NCI-H774 (cell line): ENCODE measurements around the gene PCDH9.

ENCODE experiments used
- DNase-seq: peaks from one replicate; lab custom pipeline; 2025; lab: John Stamatoyannopoulos, UW

Gene PCDH9

DNA sequence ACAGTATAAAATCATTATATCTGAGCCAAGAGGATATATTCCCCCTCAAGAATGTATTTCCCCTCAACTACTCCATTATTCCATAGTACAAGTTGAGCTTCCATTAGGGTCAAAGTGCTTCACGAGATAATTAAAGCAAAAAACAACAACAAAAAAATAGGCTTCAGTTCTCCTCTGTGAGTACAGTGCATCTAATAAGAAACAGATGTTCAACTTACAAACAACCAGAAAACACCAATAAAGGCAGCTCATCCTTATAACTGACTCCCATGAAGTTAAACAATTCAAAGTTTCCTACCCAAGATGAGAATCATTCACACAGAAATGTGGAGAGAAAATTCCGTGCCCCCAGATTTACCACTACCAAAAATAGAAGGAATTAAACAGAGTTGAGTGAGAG is 854.4 kb downstream of the PCDH9 start:
- DNase-seq: no peak

DNA sequence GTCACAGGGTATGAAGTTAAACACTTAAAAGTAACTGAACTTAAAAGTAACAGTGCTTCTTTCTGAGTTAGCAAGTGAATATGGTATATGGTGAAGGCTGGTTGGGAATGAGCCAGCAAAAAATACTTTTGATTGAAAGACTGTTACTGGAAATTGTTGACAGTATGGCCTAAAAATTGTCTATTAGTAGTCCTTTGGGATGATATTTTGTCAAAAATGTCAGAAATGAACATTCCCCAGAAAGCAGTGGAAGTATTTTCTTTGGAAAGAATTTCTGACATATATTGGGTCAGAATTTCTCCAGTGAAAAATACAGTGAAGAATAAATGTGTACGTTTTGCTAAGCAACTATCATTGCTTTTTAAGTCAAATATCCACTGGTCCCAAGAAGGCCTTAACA is 860.5 kb downstream of the PCDH9 start:
- DNase-seq: no peak

DNA sequence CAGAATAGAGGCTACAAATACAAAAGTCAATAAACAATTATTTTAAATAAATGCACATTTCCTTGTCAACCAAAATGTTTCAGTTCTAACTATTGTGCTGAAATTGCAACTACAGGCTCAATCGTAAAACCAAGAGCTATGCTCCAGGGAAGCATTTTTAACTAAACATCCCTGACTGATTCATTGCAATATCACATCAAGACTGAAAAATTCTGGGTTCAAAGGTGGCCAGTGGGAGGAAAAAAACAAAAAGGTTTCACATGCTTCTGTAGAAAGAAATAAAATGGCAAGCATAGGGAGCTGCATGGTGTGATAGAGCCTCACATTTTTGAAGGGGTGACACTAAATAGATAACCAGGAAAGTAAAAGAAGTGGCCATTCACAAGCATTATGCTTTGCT is 862.8 kb downstream of the PCDH9 start:
- no peak for DNase-seq

DNA sequence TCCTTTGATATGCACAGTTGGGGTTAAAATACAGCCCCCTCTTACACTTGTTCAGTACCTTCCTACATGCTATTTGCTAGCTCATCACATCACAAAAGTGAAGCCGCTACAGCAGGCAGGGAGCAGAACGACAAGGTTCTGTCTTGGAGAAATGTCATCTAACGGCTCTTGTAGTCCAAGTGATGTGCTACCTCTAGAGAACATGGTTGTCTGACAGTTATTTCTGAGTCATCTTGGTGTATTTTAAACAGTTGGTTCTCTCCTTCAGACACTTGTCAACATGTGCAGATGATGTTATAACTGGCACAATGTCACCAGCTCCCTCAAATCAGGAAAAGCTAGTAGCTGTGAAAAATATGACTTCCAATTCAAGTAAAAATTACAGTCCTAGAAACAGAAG is 865.0 kb downstream of the PCDH9 start:
- DNase-seq: no peak

- DNase-seq: no peak
Measured at GRCh38 chr13:66364346-66364745, 865.8 kb downstream of the PCDH9 start.

GRCh38 chr13:66362485-66362884 is 867.7 kb downstream of the PCDH9 start:
- no peak for DNase-seq

DNA sequence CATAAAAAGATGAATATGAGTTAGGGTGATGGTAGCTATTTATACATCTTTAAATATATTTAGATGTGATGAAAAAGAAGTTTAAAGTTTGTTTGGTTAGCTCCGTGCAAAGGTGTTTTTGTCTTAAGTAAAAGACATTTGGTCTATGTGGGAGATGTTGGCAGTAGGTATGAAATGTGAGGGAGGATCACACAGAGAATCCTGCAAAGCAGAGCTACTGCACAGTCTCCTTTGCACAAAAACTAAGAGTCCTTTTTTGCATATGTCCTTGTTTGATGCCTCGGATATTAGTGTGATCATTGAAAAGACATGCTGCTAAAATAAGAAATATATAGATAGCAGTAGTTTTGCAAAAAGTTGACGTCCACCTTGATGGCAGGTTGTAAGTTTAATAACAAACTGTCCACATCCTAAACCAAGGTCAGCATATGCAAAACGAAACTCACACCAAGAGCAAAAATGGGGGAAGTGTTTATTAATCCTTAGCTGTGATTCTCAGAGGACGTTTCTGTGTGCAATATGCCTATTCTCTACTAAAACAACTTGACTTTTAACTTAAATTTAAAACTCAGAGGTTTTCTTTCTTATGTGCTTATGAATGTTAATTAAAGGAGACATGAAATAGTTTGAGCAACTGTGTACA is 870.1 kb downstream of the PCDH9 start:
- no peak for DNase-seq

GRCh38 chr13:66359393-66359792 is 870.7 kb downstream of the PCDH9 start:
- no peak for DNase-seq

GRCh38 chr13:66358564-66358963 is 871.6 kb downstream of the PCDH9 start:
- DNase-seq: no peak

- DNase-seq: no peak
Measured at GRCh38 chr13:66357463-66357862, 872.7 kb downstream of the PCDH9 start.

- no peak for DNase-seq
Measured at GRCh38 chr13:66354879-66355751, 875.0 kb downstream of the PCDH9 start.

DNA sequence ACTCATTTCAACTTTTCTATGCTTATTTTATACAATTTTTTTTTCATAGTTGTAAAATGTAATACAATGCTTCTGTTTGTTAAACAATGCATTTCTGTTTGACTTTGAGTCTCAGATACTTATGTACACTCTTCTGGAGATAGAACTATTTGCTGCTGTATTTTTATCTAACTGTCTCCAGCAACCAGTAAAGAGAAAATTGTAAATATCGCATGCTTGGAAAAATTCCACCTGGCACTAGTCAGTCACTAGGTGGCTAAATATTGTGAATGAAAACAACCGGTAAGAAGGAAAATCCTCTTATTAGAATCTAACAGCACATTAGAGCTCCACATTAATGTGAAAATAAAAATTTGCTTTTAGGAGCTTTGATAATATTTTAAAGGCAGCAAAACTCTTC is 876.5 kb downstream of the PCDH9 start:
- DNase-seq: no peak

GRCh38 chr13:66349966-66350365 is 880.2 kb downstream of the PCDH9 start:
- DNase-seq: no peak

- DNase-seq: no peak
Measured at GRCh38 chr13:66348745-66349690, 881.1 kb downstream of the PCDH9 start.

DNA sequence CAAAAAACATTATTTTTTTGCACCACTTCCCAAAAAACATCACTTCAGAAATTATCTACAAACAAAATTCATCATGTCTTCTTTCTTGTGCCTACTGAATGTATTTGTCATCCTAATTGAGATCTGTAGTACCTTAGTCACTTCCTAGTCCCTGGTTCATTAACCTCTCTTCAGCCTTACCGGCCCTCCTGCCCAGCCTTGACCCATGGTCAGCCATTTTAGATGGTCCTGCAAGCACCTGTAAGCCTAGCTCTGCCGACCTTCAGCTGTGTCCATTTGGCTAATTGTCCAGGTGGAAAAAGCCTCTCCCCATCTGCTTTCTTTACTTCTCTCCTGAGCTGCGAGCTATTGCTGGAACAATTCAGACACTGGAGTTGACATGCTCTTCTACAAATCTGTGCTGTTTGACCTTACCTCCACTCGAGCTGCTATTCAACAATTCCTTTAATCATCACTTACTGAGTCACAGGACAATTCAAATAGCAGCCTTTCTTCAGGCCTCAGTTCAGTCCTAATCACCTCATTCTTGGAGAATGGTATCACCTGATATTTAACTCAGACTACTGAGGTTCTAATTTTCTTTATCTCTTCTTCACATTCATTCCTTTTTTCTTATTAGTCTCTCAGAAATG is 882.5 kb downstream of the PCDH9 start:
- DNase-seq: no peak

DNA sequence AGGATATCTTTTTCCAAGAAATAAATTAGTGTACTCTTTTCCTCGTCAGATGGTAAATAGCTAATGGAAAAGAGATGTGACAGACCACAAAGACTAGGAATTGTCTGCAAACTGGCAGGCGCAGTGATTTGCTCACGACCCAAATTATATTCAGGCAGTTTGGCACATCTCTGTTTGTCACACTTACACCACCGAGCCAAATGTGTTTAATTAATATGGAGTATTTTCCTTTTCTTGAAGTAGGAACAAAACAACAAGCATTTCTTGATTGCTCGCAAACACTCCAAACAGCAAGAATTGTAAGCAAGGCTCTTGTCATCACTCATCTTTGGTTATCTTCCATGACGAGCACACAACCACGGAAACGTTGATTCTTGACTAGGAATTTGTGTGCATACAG is 884.2 kb downstream of the PCDH9 start:
- DNase-seq: no peak

DNA sequence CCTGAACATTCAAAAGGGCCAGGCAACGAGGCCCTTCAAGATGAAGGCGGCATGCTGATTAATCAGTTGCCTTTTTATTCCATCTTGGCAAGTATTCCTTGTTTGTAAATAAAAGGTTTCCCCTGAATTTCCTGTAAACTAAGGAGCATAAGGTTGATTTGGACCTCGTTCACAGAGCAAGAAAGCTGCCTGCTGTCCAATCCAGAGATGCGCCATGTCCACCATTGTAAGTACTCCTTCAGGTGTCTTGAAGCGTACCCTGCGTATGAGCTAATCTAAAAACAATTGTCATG is 884.7 kb downstream of the PCDH9 start:
- no peak for DNase-seq

GRCh38 chr13:66344805-66345517 is 885.2 kb downstream of the PCDH9 start:
- DNase-seq: no peak

DNA sequence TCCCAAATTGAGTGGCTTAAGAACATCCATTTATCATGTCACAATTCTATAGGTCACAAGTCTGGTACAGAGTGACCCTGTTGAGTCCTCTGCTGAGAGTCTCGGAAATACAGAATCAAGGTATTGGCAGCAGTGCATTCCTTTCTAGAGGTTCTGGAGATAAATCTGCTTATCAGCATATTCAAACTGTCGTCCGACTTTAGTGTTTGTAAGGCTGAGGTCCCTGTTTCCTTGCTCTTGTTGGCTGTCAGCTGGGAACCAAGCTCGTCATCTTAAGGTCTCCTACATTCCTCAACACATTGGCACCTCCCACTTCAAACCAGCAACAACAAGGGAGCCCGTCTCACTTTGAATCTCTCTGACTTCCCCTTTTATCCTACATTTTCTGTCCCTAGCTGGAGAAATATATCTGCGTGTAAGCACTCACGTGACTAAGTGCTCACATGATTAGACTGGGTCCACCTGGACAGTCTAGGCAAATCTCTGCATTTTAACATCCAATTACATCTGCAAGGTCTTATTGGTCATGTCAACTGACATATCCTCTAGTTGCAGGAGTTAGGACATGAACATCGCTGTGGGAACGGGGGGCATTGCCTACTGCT is 886.8 kb downstream of the PCDH9 start:
- DNase-seq: no peak

DNA sequence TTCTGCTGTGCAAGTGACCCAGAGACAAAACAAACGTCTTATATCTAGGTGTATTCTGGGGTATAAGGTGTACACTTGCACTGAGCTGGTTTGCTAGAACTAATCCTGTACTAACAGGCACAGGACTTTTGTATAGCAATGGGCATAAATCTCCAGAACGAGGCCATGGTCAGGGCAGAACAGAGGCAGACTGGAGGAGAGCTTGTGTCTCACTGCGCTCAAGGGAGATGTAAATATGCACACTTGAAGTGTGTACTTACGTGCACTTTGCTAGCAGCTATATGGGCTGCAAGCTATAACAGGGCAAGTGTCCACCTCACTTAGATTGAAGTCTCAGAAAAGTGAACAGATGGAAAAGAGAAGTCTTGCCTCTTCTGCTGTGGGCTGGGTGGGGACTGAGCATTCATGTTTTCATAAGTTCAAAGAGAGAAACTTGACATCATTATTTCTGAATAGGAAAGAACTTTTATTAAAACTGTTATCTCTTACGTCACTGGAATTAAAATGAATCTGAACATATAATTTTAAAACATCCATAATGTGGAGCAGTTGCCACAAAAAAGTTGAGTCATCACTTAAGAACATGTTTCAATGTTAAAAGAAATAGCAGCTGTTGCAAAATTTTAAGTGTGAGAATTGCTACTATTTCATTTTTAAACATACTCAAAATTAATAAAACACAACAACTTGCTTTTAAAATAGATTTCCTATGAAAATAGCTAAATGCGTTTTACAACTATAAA is 888.3 kb downstream of the PCDH9 start:
- no peak for DNase-seq
